Activated CD4-positive, alpha-beta memory T cell treated with anti-CD3 and anti-CD28 coated beads, Interleukin-2, amount 10 ng/mL, durations not matched to agents 7 days and 5 days (primary cell): Measurements from ENCODE around the gene UTRN. TPM values are rescaled to one million over a fixed set of nuclear protein-coding genes. Genes with fewer than 3 reads are reported as not detected.

Experiments used
- CTCF ChIA-PET: fragments of 350-600 bp; sonication (Branson Sonifier 250); formaldehyde crosslinking; loops from one replicate; lab custom pipeline; 2021; ENCODE audit warnings: antibody characterized with exemption, inconsistent platforms; lab: Charles Lee
- POLR2A ChIA-PET: fragments of 350-600 bp; sonication (Branson Sonifier 250); formaldehyde crosslinking; loops from one replicate; lab custom pipeline; 2021; ENCODE audit warnings: antibody characterized with exemption; lab: Charles Lee
- DNase-seq: peaks from one replicate; pipeline ENCODE4 v3.0.0-alpha.2; 2020
- H3K27ac Mint-ChIP-seq: one replicate; pipeline ENCODE4 v1.8.0; 2021; ENCODE audit warnings: mild to moderate bottlenecking, mixed read lengths
- H3K27me3 Mint-ChIP-seq: one replicate; pipeline ENCODE4 v1.8.0; 2021; ENCODE audit warnings: mixed read lengths
- H3K36me3 Mint-ChIP-seq: one replicate; pipeline ENCODE4 v1.8.0; 2021; ENCODE audit warnings: low read depth, mixed read lengths
- H3K4me1 Mint-ChIP-seq: one replicate; pipeline ENCODE4 v1.8.0; 2021; ENCODE audit warnings: mixed read lengths
- H3K4me3 Mint-ChIP-seq: one replicate; pipeline ENCODE4 v1.8.0; 2021; ENCODE audit warnings: mild to moderate bottlenecking, mixed read lengths
- H3K9me3 Mint-ChIP-seq: one replicate; pipeline ENCODE4 v1.8.0; 2021; ENCODE audit warnings: mixed read lengths
- total RNA-seq, 2 experiments: library from RNA; stranded (reverse); gene quantifications; one replicate each; pipeline ENCODE4 v1.2.3, GENCODE V29; 2021

UTRN gene
- total RNA-seq, 2 experiments from 2014 or later = 140 to 146 TPM

GRCh38 chr6:144265390-144265789, 19.7 kb upstream of the UTRN start:
- no peak for DNase-seq
- ChIA-PET POLR2A (no interaction called here), CTCF (no interaction called here)
- Mint-ChIP-seq H3K27me3 (no peaks in the 10 kb centered on the region), H3K27ac (no peak overlapping the region), H3K4me3 (no peak overlapping the region), H3K36me3 (no peaks in the 10 kb centered on the region), H3K9me3 (no peaks in the 10 kb centered on the region), H3K4me1 (no peaks in the 10 kb centered on the region)

- Mint-ChIP-seq H3K4me1 (no peaks in the 10 kb centered on the region), H3K4me3 (no peak overlapping the region), H3K9me3 (peaks cover under 1% of the 10 kb centered on the region), H3K27me3 (no peaks in the 10 kb centered on the region), H3K36me3 (no peaks in the 10 kb centered on the region), H3K27ac (no peak overlapping the region)
- DNase-seq = no peak
- ChIA-PET CTCF (no interaction called here), POLR2A (no interaction called here)
Observed at GRCh38 chr6:144266091-144266649, 19.0 kb upstream of the UTRN start.

GRCh38 chr6:144268794-144269349, 16.3 kb upstream of the UTRN start:
- POLR2A ChIA-PET = no interaction called here
- no peaks in the 10 kb centered on the region for H3K4me1 Mint-ChIP-seq
- CTCF ChIA-PET = interaction anchor here (0.7 kb wide), 1 partner anchor 10 kb away, joined by 3 read pairs; no protein-coding TSS in a partner anchor
- H3K36me3 Mint-ChIP-seq = no peaks in the 10 kb centered on the region
- no peak for DNase-seq
- no peak overlapping the region for H3K4me3 Mint-ChIP-seq
- H3K9me3 Mint-ChIP-seq = peaks cover 2% of the 10 kb centered on the region
- H3K27me3 Mint-ChIP-seq = no peaks in the 10 kb centered on the region
- no peak overlapping the region for H3K27ac Mint-ChIP-seq

DNA sequence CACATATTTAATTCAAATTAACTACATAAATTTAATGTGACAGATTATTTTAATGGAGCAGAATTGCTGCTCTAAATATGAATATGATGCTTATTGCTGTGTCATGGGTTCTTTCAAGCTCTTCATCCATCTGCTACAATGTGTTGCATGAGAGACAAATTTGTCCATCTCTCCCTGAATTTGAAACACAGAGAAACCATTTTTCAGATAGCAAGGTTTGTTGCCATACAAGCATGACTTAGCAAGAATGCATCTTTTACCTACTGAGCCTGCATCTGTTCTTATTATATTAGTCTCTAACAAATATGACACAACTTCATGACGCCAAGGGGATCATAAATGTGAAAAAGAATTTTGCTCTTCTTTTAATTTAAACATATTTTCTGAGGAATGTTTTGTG, 8.0 kb upstream of the UTRN start:
- DNase-seq = no peak
- no peaks in the 10 kb centered on the region for H3K4me1 Mint-ChIP-seq
- H3K27ac Mint-ChIP-seq = no peak overlapping the region
- POLR2A ChIA-PET = no interaction called here
- CTCF ChIA-PET = interaction anchor here (0.6 kb wide), 1 partner anchor 29 kb away, joined by 3 read pairs; no protein-coding TSS in a partner anchor
- no peak overlapping the region for H3K4me3 Mint-ChIP-seq
- H3K27me3 Mint-ChIP-seq = peaks cover 7% of the 10 kb centered on the region
- no peaks in the 10 kb centered on the region for H3K9me3 Mint-ChIP-seq
- no peaks in the 10 kb centered on the region for H3K36me3 Mint-ChIP-seq

DNA sequence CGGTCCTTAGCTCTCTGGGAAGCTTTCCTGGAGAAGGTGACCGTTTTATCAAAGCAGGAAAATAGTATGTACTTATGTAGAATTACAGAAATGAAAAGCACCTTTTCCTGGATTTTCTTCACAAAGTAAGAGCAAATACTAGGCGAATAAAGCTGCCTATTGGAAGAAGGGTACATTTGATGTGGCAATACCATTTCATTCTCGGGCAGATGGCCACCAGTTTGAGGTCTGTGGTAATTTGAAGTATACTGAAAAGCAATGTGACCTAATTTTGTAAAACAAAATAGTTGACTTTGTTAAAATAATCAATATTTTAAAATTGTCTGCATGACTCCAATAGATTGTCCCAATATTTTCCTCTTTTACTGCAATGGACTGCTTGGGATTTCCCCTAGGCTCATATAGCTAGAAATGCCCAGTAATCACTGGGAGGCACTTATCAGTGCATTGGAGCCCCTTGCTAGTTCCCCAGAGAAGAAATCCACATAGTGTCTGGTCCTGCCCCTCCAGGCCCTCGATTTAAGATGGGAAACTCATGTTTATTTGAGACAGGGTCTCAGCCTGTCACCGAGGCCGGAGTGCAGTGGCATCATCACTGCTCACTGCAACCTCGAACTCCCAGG, 7.4 kb upstream of the UTRN start:
- POLR2A ChIA-PET = no interaction called here
- Mint-ChIP-seq H3K4me1 (no peaks in the 10 kb centered on the region), H3K27me3 (peaks cover 7% of the 10 kb centered on the region), H3K9me3 (no peaks in the 10 kb centered on the region), H3K27ac (no peak overlapping the region), H3K4me3 (no peak overlapping the region), H3K36me3 (no peaks in the 10 kb centered on the region)
- CTCF ChIA-PET = interaction anchor here (0.6 kb wide), 1 partner anchor 29 kb away, joined by 3 read pairs; no protein-coding TSS in a partner anchor
- DNase-seq = no peak

DNA sequence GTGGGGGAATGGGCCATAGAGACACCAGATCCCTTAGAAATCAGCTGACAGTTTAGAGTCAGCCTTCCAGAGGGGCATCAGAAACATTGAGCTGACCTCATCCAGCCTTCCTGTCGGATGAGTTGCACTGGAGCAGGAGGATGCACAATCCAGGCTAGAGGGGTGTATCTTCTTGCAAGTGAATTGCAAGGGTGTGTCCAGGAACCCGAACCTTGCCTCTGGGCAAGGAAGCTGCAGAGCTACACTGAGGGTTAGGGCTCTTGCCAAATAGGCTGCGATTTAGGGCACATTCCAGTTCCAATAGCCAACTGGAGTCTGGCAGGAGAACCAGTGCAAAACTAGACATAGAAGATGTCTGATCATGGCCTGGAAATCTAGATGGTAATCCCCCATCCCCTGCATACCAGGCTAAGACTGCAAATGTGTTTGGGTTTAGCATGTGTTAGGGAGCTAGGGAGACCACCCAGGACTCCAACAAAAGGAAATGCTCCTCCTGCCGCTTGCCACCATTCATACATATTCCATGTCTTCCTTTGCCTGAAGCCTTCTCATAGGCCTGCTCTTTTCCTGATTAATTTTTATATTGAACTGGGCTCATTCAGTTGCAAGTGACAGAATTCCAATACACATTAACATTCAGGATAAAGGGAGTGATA, 6.3 kb upstream of the UTRN start:
- POLR2A ChIA-PET = no interaction called here
- CTCF ChIA-PET = no interaction called here
- H3K9me3 Mint-ChIP-seq = no peaks in the 10 kb centered on the region

DNA sequence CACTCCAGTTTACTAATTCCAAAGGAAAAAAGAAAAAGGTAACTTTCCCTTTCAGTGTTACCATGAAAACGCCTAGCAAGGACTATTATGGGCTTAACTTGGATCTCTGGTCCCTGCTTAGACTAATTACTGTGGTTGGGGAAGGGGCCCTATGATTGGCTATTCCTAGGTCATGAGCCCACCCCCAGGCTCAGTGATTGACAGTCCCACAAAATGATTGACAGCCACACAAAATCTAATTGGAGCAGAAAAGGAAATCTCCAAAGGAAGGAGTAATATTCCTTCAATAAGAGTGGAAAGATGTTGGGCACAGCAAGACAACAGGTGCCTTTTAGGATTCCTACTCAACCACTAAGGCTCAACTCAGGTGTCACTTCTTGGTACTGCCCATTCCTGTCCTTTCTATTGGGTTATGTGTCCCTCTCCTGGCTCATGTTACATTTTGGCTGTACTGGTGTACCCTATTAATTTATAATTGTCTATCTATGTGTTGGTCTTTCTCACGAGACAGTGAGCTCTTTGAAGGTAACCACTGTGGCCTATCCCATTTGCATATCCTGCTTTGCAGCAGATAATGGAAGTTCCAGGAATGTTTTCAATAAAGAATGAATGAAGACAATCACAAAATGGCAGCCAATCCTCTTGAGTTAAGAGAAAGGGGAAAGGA, 5.5 kb upstream of the UTRN start:
- no peak overlapping the region for H3K4me3 Mint-ChIP-seq

More for the DNA sequence above, 6.3 kb upstream of the UTRN start:
- DNase-seq = no peak
- H3K4me1 Mint-ChIP-seq = peaks cover 3% of the 10 kb centered on the region
- H3K4me3 Mint-ChIP-seq = no peak overlapping the region
- H3K27ac Mint-ChIP-seq = no peak overlapping the region
- no peaks in the 10 kb centered on the region for H3K36me3 Mint-ChIP-seq
- peaks cover 9% of the 10 kb centered on the region for H3K27me3 Mint-ChIP-seq

GRCh38 chr6:144283646-144284477, 1.3 kb upstream of the UTRN start:
- peak overlapping the region; percentile 47 for H3K27ac Mint-ChIP-seq
- DNase-seq = no peak
- H3K36me3 Mint-ChIP-seq = no peaks in the 10 kb centered on the region
- H3K9me3 Mint-ChIP-seq = no peaks in the 10 kb centered on the region
- H3K4me1 Mint-ChIP-seq = peaks cover 21% of the 10 kb centered on the region
- H3K27me3 Mint-ChIP-seq = peaks cover 23% of the 10 kb centered on the region
- ChIA-PET CTCF (no interaction called here), POLR2A (no interaction called here)
- peak overlapping the region; percentile 89 for H3K4me3 Mint-ChIP-seq

More for the DNA sequence above, 5.5 kb upstream of the UTRN start:
- H3K9me3 Mint-ChIP-seq = no peaks in the 10 kb centered on the region
- no peak overlapping the region for H3K27ac Mint-ChIP-seq
- POLR2A ChIA-PET = no interaction called here
- no peaks in the 10 kb centered on the region for H3K36me3 Mint-ChIP-seq
- CTCF ChIA-PET = interaction anchor here (1.2 kb wide), 1 partner anchor 202 kb away, joined by 4 read pairs; no protein-coding TSS in a partner anchor
- peaks cover 10% of the 10 kb centered on the region for H3K4me1 Mint-ChIP-seq
- no peak for DNase-seq
- H3K27me3 Mint-ChIP-seq = peaks cover 9% of the 10 kb centered on the region

GRCh38 chr6:144284478-144284782, 705 bp upstream of the UTRN start:
- Mint-ChIP-seq H3K4me1 (peaks cover 21% of the 10 kb centered on the region), H3K27ac (peak overlapping the region; percentile 47), H3K27me3 (peaks cover 25% of the 10 kb centered on the region), H3K4me3 (peak overlapping the region; percentile 89), H3K36me3 (no peaks in the 10 kb centered on the region), H3K9me3 (no peaks in the 10 kb centered on the region)
- ChIA-PET POLR2A (no interaction called here), CTCF (no interaction called here)
- no peak for DNase-seq

DNA sequence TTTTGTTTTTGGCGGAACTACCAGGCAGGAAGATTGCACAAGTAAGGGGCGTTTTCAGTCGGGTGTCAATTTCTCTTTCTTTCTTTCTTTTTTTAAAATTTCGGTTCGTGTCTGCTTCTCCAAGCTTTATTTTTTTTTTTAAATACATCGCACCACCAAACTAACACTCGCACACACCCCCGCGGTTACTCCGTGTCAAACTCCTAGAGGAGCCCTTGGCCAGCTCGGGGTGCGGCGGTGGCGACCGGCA, 338 bp downstream of the UTRN start:
- no peaks in the 10 kb centered on the region for H3K9me3 Mint-ChIP-seq
- no peaks in the 10 kb centered on the region for H3K36me3 Mint-ChIP-seq
- peak overlapping the region; percentile 27 for H3K27ac Mint-ChIP-seq
- H3K4me1 Mint-ChIP-seq = peaks cover 24% of the 10 kb centered on the region
- H3K27me3 Mint-ChIP-seq = peaks cover 24% of the 10 kb centered on the region
- POLR2A ChIA-PET = interaction anchor here (0.9 to 1.8 kb wide), 3 partner anchors 20 to 221 kb away, joined by 3 to 12 read pairs (median 3); no protein-coding TSS in a partner anchor
- no peak for DNase-seq
- CTCF ChIA-PET = interaction anchor here (0.7 to 2.5 kb wide), 5 partner anchors 25 to 196 kb away, joined by 3 to 13 read pairs (median 4); no protein-coding TSS in a partner anchor
- H3K4me3 Mint-ChIP-seq = peak overlapping the region; percentile 89

GRCh38 chr6:144285798-144286502, 815 bp downstream of the UTRN start:
- ChIA-PET CTCF (interaction anchor here (0.6 to 2.5 kb wide), 6 partner anchors 25 to 376 kb away, joined by 3 to 13 read pairs (median 4); no protein-coding TSS in a partner anchor), POLR2A (interaction anchor here (0.6 to 1.8 kb wide), 5 partner anchors 20 to 222 kb away, joined by 3 to 12 read pairs (median 3); no protein-coding TSS in a partner anchor)
- Mint-ChIP-seq H3K4me1 (peaks cover 24% of the 10 kb centered on the region), H3K36me3 (no peaks in the 10 kb centered on the region), H3K4me3 (peak overlapping the region; percentile 89), H3K27ac (peak overlapping the region; percentile 27), H3K9me3 (no peaks in the 10 kb centered on the region), H3K27me3 (peaks cover 23% of the 10 kb centered on the region)
- DNase-seq = peak; percentile 32
